Astrocyte (in vitro differentiated cells and primary cell): ENCODE data around the gene SLC22A4.

Experiments used
- EZH2 ChIP-seq: IDR thresholded peaks from 2 replicates; pipeline ENCODE4 v1.6.1; 2012; ENCODE audit warnings: mild to moderate bottlenecking, low read length, inconsistent platforms; ENCODE audit not compliant: insufficient read depth
- TF ChIP-seq, protein P1 (sequence below): IDR thresholded peaks from 2 replicates; pipeline ENCODE4 v1.5.1; 2011; ENCODE audit warnings: low read depth, mild to moderate bottlenecking, inconsistent platforms, low read length, moderate library complexity; ENCODE audit not compliant: insufficient read depth

GRCh38 chr5:132271251-132272246, 22.6 kb upstream of the SLC22A4 start:
- TF ChIP-seq, protein P1, sequence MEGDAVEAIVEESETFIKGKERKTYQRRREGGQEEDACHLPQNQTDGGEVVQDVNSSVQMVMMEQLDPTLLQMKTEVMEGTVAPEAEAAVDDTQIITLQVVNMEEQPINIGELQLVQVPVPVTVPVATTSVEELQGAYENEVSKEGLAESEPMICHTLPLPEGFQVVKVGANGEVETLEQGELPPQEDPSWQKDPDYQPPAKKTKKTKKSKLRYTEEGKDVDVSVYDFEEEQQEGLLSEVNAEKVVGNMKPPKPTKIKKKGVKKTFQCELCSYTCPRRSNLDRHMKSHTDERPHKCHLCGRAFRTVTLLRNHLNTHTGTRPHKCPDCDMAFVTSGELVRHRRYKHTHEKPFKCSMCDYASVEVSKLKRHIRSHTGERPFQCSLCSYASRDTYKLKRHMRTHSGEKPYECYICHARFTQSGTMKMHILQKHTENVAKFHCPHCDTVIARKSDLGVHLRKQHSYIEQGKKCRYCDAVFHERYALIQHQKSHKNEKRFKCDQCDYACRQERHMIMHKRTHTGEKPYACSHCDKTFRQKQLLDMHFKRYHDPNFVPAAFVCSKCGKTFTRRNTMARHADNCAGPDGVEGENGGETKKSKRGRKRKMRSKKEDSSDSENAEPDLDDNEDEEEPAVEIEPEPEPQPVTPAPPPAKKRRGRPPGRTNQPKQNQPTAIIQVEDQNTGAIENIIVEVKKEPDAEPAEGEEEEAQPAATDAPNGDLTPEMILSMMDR = no peak
- TF ChIP-seq EZH2 = no peak
